Calu3 (cell line): ENCODE data around the gene GASK1B. TPM values are rescaled to one million over a fixed set of nuclear protein-coding genes. Genes with fewer than 3 reads are reported as not detected.
A peak's percentile ranks its signal among the peaks of the same experiment; 100 is the strongest.

Source experiments
- BruUV-seq: library from RNA; stranded (reverse); fragments of 400-500 nt; replicated peaks from 2 replicates; lab custom pipeline; 2021; lab: Mats Ljungman, UMichigan
- CTCF ChIA-PET: fragments of 300-600 bp; sonication (Branson Sonifier 250); formaldehyde crosslinking; loops from one replicate; lab custom pipeline; 2022; ENCODE audit warnings: antibody characterized with exemption; lab: Charles Lee
- DNase-seq: peaks from one replicate; pipeline ENCODE4 v3.0.0; 2022
- H3K27ac Mint-ChIP-seq: one replicate; pipeline ENCODE4 v1.8.0; 2022; ENCODE audit warnings: mixed read lengths; ENCODE audit not compliant: unreplicated experiment
- H3K27me3 Mint-ChIP-seq: one replicate; pipeline ENCODE4 v1.8.0; 2022; ENCODE audit warnings: mixed read lengths; ENCODE audit not compliant: unreplicated experiment
- H3K36me3 Mint-ChIP-seq: one replicate; pipeline ENCODE4 v1.8.0; 2022; ENCODE audit warnings: mild to moderate bottlenecking, moderate library complexity, mixed read lengths; ENCODE audit not compliant: insufficient read depth, unreplicated experiment
- H3K4me1 Mint-ChIP-seq: one replicate; pipeline ENCODE4 v1.8.0; 2022; ENCODE audit warnings: mild to moderate bottlenecking, low read depth, mixed read lengths; ENCODE audit not compliant: unreplicated experiment
- H3K4me3 Mint-ChIP-seq: one replicate; pipeline ENCODE4 v1.8.0; 2022; ENCODE audit warnings: mild to moderate bottlenecking, low read depth, moderate library complexity, mixed read lengths; ENCODE audit not compliant: unreplicated experiment
- H3K9me3 Mint-ChIP-seq: one replicate; pipeline ENCODE4 v1.8.0; 2022; ENCODE audit warnings: low read depth, mixed read lengths; ENCODE audit not compliant: unreplicated experiment
- intact Hi-C: fragments of 100-400 bp; cut with micrococcal nuclease; formaldehyde crosslinking; loops from one replicate; pipeline ENCODE4 v1.10.0; 2022; ENCODE audit not compliant: unreplicated experiment
- total RNA-seq: library from RNA; stranded (reverse); gene quantifications from 2 replicates; pipeline ENCODE4 v1.2.3, GENCODE V29; 2022
- TF ChIP-seq, protein P1 (sequence below): fragments of 200-600 bp; IDR thresholded peaks from one replicate; pipeline ENCODE4 v1.8.0; 2022; ENCODE audit warnings: antibody characterized with exemption; ENCODE audit not compliant: unreplicated experiment

GASK1B gene
- total RNA-seq, 1 experiment from 2014 or later, result 2.3 TPM

DNA sequence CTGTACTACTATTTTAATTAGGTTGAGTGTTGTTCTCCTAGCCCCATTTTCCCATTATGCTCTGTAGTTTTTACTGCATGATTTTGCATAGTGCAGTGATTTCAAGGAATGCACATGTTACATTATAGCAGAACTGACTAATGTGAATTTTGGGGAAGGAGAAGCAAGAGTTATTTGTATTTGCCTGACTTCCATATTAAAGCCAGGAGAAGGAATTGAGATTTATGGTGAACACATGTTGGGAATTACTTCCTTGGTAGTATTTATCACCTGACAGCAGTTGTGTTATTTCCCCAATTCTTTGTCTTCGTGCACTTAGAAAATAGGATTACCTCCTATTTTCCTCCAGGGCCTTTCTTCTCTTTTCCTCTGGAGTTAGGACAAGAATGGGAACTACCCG lies 40.6 kb upstream of the GASK1B start:
- no peaks in the 10 kb centered on the region for H3K9me3 Mint-ChIP-seq
- no peak for DNase-seq
- H3K27ac Mint-ChIP-seq, result no peak overlapping the region

DNA sequence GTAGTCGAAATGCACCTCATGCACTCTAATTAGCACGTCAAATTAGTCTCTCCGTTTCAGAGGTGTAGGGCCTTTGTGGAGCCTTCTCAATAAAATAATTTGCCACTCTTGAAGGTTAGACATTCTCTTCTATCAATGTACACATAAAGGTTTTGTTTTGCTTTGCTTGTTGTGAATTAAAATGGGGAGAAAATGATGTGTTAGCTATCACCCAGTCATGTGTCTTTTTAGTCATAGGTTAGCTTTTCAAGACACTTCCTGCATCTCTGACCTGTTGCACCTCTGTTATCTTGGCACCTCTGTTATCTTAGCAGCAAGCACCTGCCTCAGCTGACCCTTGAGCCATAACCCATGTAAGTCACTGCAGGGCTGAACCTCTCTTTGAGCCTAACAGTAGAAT lies 38.4 kb upstream of the GASK1B start:
- intact Hi-C loops, result no loop called here
- BruUV-seq, result no TSS peak
- Mint-ChIP-seq H3K36me3 (peaks cover 8% of the 10 kb centered on the region), H3K4me1 (no peaks in the 10 kb centered on the region), H3K27ac (peak overlapping the region; percentile 91), H3K27me3 (no peaks in the 10 kb centered on the region), H3K9me3 (no peaks in the 10 kb centered on the region), H3K4me3 (peak overlapping the region; percentile 82)
- TF ChIP-seq, protein P1, sequence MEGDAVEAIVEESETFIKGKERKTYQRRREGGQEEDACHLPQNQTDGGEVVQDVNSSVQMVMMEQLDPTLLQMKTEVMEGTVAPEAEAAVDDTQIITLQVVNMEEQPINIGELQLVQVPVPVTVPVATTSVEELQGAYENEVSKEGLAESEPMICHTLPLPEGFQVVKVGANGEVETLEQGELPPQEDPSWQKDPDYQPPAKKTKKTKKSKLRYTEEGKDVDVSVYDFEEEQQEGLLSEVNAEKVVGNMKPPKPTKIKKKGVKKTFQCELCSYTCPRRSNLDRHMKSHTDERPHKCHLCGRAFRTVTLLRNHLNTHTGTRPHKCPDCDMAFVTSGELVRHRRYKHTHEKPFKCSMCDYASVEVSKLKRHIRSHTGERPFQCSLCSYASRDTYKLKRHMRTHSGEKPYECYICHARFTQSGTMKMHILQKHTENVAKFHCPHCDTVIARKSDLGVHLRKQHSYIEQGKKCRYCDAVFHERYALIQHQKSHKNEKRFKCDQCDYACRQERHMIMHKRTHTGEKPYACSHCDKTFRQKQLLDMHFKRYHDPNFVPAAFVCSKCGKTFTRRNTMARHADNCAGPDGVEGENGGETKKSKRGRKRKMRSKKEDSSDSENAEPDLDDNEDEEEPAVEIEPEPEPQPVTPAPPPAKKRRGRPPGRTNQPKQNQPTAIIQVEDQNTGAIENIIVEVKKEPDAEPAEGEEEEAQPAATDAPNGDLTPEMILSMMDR, result no peak
- CTCF ChIA-PET, result no interaction called here
- no peak for DNase-seq

More for the DNA sequence above, 40.6 kb upstream of the GASK1B start:
- CTCF ChIA-PET, result no interaction called here
- intact Hi-C loops, result no loop called here
- H3K27me3 Mint-ChIP-seq, result no peaks in the 10 kb centered on the region
- peaks cover 8% of the 10 kb centered on the region for H3K36me3 Mint-ChIP-seq
- TF ChIP-seq, protein P1, result no peak
- H3K4me1 Mint-ChIP-seq, result no peaks in the 10 kb centered on the region
- no TSS peak for BruUV-seq
- H3K4me3 Mint-ChIP-seq, result no peak overlapping the region

DNA sequence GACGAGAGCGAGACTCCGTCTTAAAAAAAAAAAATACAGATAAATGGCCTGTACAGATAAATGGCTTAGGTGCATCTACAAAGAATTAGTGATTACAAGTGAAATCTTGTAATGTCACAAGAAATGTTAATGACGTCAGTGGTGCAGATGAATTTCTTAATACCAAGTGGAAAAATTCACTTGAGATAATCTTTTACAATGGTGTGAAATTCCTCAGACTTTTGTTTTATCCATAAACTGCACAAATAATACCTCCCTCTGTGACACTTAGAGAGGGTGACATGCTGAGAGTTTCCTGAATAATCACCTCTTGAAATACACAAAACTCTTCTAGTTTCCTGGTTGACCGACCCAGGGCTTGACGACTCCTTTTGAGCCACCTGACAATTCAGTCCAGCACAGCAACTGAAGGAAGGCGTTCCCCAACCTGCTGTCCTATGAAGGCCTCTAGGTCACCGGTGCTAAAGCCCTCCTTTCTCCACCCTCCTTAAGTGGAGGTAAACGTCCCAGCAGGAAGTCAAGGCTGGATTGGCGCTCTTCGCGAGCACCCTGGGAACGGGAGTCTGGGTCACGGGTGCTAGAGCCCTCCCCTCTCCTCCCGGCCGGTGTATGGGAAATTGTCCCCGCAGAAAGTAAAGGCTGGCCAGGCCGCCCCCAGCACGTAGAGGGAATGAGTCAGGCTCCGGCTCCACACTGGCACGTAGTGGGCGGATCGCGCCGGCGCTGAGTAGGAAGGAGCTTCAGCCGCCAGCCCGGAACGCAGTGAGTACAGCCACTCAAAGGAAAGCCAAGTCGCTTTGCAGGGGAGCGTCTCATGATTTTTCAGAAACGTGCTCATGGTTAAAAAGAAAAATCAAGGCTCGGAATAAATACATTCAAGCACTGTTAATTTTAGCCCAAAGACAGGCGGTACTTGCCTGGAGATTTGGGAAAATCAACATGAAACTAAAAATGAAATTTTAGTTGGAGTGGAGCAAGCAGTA lies 37.3 kb upstream of the GASK1B start, which contains the start of gene TMEM144:
Gene TMEM144, plus strand, starts transcription at position 662 of the 983 bp plus-strand sequence. CDS start 2,182 bp downstream, outside the sequence.
- H3K27me3 Mint-ChIP-seq, result no peaks in the 10 kb centered on the region
- H3K4me1 Mint-ChIP-seq, result no peaks in the 10 kb centered on the region
- intact Hi-C loops, result no loop called here
- TSS peak; percentile 53 for BruUV-seq
- H3K27ac Mint-ChIP-seq, result peak within 1 kb of the TSS; percentile 91
- H3K9me3 Mint-ChIP-seq, result no peaks in the 10 kb centered on the region
- peaks cover 8% of the 10 kb centered on the region for H3K36me3 Mint-ChIP-seq
- peak within 1 kb of the TSS; percentile 82 for H3K4me3 Mint-ChIP-seq
- TF ChIP-seq, protein P1, result no peak
- peak; percentile 87 for DNase-seq
- CTCF ChIA-PET, result interaction anchor here (0.8 to 1.0 kb wide), 2 partner anchors 11 to 17 kb away, joined by 3 to 4 read pairs; no protein-coding TSS in a partner anchor

DNA sequence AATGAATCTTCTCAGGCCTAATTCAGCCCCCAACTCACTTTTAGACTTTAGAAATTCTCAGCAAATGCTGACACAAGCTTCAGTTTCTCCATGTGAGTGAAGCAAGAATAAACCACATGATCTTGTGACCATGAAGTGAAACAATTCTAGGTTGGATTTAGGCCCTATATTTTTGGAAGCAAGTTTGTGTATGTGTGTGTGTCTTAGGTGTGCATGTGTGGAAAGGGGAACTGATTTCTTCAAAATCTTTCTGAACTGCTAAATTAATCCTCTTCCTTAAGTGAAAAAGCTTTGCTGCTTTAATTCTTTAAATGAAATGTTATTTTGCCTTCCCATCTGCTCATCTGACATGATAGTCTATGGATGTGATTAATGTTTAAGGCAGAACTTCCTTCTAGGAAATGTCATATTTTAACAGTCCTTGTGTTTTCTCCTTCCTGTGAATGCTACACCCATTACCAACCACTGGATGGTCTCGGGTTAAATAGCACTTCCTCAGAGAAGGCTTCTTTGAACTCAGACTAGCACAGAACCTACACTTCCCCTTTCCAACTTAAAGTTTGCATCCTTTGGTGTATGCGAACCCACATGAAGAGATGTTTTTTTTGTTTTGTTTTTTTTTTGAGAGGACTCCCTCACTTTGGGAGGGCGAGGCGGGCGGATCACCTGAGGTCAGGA lies 36.3 kb upstream of the GASK1B start:
- no TSS peak for BruUV-seq
- Mint-ChIP-seq H3K27ac (no peak overlapping the region), H3K9me3 (no peaks in the 10 kb centered on the region), H3K4me3 (no peak overlapping the region), H3K27me3 (no peaks in the 10 kb centered on the region), H3K4me1 (no peaks in the 10 kb centered on the region), H3K36me3 (peaks cover 8% of the 10 kb centered on the region)
- TF ChIP-seq, protein P1, result no peak
- intact Hi-C loops, result no loop called here
- DNase-seq, result no peak
- CTCF ChIA-PET, result no interaction called here
